ENCODE data around the gene RERG.

GRCh38 chr12:15240898-15241297 lies 19.7 kb upstream of the RERG start:
- no peak for TF ChIP-seq POLR2A (IDR thresholded peaks at IDR 0.05)
- no peak for TF ChIP-seq CTCF (IDR thresholded peaks at IDR 0.05)
